Stimulated activated CD8-positive, alpha-beta memory T cell treated with anti-CD3 and anti-CD28 coated beads, Interleukin-4, amount 100 ng/mL, for 48 hours (primary cell): ENCODE measurements around the gene KIAA0040.
"Not testable (repeated sequence)": the region's sequence is repeated elsewhere in the genome, so short reads cannot be mapped to it uniquely, and the experiment has no call there.

Experiments used
- DNase-seq: peaks from one replicate; pipeline ENCODE4 v3.0.0-alpha.2; 2020

KIAA0040 gene

GRCh38 chr1:175133673-175134435 lies 58.7 kb downstream of the KIAA0040 start:
- DNase-seq: no peak

GRCh38 chr1:175132436-175132835 lies 60.1 kb downstream of the KIAA0040 start:
- DNase-seq: no peak

GRCh38 chr1:175131095-175131494 lies 61.5 kb downstream of the KIAA0040 start:
- no peak for DNase-seq

DNA sequence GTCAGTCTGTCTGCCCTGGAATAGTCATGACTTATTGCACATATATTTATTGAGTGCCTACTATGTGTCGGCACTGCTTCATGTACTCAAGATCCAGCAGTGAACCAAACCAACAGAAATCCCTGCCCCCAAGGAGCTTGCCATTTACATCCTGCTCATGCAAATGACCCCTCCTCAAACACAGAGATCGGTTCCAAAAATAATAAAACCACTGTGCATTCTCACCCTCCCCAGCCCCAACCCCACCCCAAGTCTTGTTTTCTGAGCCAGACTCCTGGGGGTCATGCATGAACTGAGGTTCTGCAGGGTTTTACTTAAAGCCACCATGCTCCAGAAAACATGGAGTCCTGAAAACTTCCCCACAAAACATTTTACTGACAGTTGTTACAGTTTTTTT lies 61.9 kb downstream of the KIAA0040 start:
- no peak for DNase-seq

DNA sequence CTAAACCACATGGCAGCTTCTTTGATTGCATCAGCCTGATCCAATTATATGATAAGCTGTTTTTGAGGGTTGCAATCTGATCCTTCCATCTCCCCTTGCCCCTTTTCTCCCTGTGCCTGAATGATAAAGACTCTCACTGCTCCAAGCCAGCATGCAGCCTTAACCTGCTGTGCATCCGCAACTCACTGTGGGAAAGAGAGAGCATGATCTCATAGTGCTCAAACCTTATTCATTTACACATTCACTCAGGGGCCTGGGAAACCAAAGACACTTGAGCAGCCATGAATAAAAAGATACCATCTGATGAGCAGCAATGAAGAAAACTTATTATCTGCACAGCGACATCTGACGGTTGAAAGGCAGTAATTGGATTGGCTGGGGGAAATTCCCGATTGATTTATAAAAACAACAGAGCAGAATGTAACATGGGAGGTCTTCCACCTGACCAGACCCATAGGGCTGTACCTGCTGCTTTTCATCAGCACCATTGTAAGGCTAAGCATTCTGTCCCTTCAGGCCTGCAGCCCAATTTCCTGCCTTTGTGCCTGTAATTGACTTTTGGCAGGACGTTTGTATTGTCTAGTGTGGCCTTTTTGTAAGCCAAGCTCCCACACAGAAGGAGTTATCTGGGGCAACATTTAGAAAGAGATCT lies 62.5 kb downstream of the KIAA0040 start:
- DNase-seq: no peak

- no peak for DNase-seq
These were observed 63.0 kb downstream of the KIAA0040 start for GRCh38 chr1:175129644-175129996.

- no peak for DNase-seq
These were observed 63.4 kb downstream of the KIAA0040 start for GRCh38 chr1:175129182-175129581.

DNA sequence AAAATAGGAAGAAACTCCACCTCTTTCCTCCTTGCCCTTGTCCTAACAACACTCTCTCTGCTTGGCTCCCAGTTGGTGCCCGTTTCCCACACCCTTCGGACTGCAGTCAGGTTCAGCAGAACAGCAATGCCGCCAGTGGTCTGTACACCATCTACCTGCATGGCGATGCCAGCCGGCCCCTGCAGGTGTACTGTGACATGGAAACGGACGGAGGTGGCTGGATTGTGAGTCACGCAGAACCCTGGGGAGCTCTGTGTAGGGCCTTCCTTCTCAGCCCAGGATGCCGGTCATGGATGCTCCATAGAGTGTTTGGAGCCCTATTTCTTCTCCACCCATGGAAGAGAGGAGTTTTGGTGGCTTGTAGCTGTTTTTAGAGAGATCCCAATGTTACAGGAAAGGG lies 64.1 kb downstream of the KIAA0040 start:
- DNase-seq: no peak

DNA sequence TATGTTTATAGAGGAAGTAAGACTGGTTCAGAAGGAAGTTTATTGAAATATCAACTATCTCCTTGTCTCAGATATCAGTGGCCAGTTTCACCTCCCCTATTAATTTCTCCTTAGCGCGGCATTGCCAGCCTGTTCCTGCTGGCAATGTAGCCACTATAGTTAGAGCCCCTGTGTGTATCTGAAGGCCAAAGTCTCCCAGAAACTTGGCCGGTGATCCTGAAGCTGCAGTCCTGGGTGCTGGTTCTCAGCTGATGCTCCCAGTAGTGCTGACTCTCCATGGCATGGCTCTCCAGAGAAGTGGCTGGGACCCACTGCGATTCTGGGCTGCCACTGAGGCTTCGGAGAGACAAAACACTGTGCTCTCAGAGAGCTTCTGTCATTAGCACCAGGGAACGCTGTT lies 65.0 kb downstream of the KIAA0040 start:
- no peak for DNase-seq

GRCh38 chr1:175126347-175126746 lies 66.2 kb downstream of the KIAA0040 start:
- DNase-seq: no peak

DNA sequence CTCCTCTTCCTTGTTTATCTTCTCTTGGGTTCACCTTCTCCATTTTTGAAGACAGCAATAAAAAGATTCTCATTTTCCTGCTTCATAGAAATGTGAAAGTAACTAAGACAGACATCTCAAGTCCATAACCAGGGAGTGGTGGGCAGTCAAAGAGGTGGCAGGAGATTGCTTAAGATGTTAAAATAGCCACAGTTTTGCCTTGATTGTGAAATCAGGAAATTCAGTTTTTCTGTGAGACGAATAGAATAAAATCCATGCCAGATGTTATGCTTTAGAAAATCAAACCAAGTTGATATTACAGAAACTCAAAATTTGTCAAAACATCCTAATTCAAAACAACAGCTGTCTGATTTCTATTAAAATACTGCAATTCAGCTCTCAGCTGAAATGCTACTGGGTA lies 67.7 kb downstream of the KIAA0040 start:
- no peak for DNase-seq

DNA sequence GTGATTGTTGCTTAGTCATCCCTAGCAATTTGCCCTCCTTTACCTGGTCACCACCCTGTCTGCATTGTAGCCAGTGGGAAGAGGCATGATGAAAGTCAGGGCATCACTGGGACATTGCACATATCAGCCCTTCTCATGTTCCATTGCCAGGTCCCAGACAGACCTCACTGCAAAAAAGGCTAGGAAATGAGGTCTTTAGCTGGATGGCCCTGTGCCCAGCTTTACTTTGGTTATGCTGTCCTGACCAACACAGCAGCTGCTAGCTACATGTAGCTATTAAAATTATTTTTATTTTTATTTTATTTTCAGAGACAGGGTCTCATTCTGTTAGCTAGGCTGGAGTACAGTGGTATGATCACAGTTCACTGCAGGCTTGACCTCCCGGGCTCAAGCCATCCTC lies 72.1 kb downstream of the KIAA0040 start:
- no peak for DNase-seq

DNA sequence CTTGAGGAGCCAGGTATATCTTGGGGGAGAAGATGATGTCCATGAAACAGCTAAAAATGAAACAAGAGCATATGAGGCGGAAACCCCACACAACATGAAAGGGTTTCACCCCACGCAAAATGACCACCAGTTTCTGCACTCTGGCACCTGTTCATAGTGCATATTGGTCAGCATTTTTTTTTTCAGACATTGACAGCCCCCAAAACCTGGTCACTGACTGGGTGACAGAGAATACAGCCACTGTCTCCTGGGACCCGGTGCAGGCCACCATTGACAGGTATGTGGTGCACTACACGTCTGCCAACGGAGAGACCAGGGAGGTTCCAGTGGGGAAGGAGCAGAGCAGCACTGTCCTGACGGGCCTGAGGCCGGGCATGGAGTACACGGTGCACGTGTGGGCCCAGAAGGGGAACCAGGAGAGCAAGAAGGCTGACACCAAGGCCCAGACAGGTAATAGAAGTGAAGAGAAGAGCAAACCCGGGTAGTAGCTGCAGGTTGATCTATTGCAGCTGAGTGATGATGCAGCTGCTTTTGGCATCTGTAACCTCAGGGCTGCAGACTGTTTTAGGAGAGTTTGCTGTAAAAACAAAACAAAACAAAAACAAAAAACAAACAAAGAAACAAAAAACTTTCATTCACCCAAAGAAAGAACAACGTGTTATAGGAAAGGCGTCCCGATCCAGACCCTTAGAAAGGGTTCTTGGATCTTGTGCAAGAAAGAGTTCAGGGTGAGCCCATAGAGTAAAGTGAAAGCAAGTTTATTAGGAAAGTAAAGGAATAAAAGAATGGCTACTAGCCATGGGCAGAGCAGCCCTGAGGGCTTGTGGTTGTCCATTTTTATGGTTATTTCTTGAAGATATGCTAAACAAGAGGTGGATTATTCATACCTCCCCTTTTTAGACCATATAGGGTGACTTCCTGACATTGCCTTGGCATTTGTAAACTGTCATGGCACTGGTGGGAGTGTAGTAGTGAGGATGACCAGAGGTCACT lies 73.9 kb downstream of the KIAA0040 start:
- DNase-seq: no peak

- no peak for DNase-seq
These were observed 75.7 kb downstream of the KIAA0040 start for GRCh38 chr1:175116903-175117302.

DNA sequence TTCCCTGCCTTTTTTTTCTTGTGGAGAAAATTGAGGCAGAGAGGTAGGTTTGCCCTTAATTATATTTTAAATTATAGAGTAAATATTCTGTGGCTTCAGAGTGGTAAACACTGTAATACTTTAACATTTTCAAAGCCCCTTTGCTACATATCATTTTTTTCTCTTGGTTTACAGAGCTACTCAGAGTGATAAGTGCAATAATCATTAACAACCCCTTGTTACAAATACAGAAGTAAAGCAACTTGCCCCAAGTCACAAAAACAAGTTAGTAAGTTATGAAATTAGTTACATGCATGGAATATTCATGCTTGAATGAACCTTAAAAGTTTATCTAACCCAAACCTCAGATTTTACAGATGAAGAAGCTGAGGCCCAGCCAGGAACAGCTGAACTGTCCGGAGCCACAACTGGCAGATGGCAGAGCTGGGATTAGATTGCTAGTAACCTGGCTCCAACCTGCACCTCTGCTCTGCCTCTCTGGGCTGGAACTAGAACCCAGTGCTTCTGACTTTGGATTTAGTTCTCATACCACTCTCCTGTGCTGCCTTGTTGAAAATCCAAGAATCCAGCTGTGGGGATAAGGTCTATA lies 76.3 kb downstream of the KIAA0040 start:
- DNase-seq: no peak

DNA sequence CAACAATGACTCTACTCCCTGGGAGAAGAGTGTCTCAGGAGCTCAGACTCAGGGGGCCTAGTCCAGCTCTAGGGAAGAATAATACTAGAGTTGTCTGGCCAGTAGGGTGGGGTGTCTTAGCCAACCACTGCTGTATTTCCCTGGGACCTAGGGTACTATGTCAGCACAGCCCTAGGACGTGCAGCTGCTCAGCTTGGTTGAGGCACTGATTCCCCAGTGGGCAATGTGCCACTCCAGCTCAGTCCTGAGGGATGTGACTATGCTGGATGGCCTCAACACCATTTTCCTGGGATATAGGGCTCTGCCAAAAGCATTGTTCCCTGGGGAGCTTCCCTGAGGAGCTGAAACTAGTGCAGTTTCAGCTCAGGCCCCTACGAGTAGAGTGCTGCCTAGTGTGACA lies 77.6 kb downstream of the KIAA0040 start:
- DNase-seq: no peak

- DNase-seq: not testable (repeated sequence)
These were observed 84.2 kb downstream of the KIAA0040 start for GRCh38 chr1:175108331-175108820.
